ENCODE measurements around the gene PWP2.

GRCh38 chr21:44079846-44080245, 27.4 kb upstream of the PWP2 start:
- TF ChIP-seq, protein P1, sequence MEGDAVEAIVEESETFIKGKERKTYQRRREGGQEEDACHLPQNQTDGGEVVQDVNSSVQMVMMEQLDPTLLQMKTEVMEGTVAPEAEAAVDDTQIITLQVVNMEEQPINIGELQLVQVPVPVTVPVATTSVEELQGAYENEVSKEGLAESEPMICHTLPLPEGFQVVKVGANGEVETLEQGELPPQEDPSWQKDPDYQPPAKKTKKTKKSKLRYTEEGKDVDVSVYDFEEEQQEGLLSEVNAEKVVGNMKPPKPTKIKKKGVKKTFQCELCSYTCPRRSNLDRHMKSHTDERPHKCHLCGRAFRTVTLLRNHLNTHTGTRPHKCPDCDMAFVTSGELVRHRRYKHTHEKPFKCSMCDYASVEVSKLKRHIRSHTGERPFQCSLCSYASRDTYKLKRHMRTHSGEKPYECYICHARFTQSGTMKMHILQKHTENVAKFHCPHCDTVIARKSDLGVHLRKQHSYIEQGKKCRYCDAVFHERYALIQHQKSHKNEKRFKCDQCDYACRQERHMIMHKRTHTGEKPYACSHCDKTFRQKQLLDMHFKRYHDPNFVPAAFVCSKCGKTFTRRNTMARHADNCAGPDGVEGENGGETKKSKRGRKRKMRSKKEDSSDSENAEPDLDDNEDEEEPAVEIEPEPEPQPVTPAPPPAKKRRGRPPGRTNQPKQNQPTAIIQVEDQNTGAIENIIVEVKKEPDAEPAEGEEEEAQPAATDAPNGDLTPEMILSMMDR (IDR thresholded peaks at IDR 0.05; ENCODE audit: low read depth, low read length) = no peak
- no peak for TF ChIP-seq EZH2phosphoT487 (IDR thresholded peaks at IDR 0.05; ENCODE audit: low read depth)
